Kidney tubule cell (primary cell): ENCODE data around the gene TULP4.

Experiments
- DNase-seq: peaks from one replicate; pipeline ENCODE4 v3.0.0-alpha.2; 2018; ENCODE audit warnings: low spot score

The TULP4 gene

DNA sequence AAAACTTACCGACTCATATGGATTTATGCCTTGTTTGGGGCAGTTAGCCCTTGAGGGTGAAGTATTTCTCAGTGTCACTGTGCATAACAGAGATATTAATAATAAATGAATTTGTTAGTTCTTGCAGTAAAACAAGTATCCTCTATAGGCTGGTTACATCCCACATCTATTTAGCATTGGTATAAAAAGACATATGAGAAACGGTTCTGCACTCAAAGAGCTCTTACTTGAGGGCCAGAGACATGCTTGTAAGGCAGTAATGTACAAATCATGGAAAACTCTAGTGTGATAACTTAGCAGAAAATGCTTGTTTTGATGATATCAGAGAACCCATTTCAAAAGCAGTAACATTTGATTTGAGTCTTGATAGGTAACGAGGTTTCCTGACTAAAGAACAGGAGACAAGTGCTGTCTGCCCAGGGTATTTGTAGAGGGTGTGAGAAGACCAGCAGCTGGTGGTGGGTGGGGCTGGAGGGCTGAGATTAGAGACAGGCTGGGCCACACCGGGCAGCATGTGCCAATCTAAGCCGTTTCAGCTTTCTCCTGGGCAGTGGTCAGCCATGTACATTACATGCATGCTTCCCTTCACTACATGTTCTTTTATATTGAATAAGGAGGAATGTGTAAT, 46.3 kb downstream of the TULP4 start:
- no peak for DNase-seq

DNA sequence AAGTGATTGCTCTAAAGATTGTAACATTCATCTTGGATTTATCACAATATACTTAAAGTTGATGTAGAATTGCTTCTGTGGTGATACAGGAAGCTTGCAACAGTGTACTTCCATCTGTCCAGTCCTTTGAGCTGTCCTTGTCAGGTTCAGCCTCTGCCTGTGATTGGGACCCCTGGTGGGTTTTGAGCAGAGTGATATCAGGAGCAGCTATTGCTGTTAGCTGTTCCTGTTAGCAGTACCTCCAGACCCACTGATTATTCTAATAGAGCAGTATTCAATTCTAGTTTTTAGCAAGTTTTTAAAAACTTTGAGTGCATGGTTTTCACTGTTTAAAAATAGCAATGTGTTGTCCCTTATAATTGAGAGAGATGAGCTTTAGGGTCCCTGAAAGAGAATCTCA, 48.8 kb downstream of the TULP4 start:
- DNase-seq: no peak

DNA sequence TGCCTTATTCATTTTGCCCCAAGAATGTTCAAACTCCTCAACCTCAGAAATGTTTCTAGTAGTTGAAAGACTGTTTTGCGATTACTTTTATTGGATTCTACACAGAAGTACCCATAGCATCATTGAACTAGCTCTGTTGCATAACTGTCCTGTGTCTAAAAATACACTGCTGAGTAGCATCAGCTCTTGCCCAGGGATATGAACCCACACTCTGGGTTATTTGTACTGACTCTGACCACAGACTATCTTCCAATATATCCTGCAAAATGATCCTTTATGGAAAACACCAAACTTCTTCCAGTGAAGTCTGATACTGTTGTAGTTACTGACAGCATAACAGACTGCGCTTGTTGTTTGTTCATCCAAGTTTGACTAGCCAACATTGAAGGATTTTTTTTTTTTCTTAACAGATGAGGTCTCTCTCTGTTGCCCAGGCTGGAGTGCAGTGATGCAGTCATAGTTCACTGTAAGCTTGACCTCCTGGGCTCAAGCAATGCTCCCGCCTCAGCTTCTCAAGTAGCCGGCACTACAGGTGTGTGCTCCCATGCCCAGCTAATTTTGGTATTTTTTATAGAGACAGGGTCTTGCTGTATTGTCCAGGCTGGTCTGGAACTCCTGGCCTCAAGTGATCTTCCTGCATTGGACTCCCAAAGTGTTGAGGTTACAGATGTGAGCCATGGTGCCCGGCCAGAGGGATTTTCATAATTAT, 49.9 kb downstream of the TULP4 start:
- DNase-seq: no peak

DNA sequence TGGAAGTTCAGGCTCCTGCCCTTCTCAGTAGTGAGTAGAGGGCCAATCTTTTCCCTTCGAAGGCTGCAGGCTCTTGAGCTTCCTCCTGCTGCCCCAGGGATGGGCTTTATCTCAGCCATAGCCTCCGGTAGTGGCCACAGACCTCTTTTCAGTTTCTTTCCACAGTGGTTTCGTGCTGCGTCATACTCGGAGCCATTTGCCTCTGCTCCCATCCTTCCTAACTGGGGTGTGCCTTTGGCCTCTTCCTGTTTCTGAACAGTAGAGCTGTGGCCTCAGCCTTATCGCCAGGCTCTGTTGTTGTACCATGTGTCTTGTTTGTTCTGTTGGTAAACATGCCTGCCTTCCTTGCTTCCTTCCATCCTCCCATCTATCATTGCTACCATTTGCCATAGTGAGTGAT, 54.1 kb downstream of the TULP4 start:
- no peak for DNase-seq

DNA sequence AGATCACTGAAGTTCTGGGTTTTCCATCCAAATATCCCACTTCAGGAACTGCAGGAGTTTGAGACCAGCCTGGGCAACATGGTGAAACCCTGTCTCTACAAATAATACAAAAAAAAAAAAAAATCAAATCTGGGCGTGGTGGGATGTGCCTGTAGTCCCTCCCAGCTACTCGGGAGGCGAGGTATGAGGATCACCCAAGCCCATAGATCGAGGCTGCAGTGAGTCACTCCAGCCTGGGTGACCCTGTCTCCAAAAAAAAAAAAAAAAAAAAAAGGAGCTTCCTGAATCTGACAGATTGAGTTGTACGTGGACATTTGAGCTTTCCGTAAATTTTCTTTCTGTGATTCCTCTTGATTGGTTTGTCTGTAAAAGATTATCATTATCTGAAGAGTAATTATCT, 55.6 kb downstream of the TULP4 start:
- no peak for DNase-seq

DNA sequence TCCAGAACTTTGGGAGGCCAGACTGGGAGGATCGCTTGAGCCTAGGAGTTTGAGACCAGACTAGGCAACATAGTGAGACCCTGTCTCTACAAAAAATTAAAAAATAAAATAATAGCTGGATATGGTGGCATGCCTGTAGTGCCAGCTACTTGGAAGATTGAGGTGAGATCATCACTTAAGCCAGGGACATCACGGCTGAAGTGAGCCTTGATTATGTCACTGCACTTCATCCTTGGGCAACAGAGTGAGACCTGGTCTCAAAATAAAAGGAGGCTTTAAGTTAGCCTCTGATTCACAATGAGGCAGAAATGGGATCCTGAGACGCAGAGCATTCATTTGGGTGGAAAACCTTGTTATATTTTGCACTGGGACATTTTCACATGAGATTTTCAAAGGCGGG, 57.0 kb downstream of the TULP4 start:
- DNase-seq: peak; percentile 81

DNA sequence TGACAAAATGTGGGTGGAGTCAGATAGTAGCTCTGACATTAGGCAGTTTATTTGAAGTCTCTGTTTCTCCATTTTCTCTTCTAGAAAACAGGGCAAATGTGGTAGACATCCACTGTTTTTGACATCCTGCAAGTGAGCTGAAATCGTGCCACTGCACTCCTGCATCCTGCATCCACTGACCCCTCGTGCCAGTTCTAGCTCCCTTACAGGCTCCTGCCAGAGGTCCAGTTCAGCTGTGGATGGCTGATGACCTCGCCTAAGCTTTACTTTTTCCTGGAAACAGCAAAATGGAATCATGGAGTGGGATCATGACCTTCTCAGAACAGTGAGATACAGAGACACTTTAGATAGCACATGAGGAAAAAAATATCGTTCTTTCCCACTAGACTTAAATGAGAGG, 58.5 kb downstream of the TULP4 start:
- DNase-seq: no peak

DNA sequence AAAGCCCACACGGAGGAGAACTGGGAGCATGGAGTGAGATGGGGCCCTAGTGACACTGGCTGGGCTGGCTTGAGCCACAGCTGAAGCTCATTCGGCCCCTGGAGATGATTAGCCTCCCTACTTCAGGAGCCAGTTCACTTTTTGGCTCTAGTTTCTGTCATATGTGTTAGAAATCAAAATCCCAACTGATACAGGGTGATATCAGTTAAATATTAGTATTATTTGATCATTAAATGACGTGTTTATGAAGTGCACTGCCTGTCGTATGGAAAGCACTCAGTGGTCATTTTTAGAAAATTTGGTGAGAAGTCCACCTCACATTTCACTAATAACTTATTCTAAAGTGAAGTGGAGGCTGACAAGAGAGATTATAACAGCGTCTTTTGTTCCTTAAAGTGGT, 59.0 kb downstream of the TULP4 start:
- no peak for DNase-seq

DNA sequence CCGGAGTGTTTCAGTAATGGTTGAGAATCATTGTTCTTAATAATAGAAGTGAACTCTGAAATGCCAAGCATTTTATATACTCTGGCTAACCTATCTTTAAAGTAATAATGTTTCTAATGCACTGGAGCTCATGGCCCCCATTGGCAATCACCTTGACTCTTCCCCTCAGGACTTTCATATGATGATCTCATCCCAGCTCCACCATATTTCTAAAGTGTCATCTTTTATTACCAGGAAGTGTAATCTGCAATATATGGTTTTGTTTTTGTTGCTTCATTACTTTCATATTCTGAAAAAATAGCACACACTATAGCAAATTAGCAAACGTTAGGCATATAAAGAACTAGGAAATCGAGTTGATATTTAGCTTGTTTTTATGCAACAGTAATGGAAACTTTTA, 60.3 kb downstream of the TULP4 start:
- no peak for DNase-seq

DNA sequence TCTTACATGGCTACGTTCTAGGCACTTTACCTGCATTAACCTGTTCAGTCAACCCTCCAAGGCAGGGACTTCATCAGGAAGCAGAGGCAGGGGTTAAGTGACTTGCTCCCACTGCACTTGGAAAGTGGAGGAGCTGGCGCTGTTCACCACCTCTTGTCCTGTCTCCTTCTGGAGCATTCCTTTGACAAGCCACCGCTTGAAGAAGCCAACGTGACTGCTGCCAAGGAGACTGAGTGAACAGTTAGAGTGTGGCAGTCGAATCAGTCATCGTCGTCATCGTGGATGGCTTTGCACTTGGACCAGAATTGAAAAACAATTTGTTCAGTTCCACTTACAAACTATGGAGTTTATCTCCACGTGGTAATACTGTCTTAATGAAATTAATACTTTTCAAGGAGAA, 60.9 kb downstream of the TULP4 start:
- DNase-seq: no peak

DNA sequence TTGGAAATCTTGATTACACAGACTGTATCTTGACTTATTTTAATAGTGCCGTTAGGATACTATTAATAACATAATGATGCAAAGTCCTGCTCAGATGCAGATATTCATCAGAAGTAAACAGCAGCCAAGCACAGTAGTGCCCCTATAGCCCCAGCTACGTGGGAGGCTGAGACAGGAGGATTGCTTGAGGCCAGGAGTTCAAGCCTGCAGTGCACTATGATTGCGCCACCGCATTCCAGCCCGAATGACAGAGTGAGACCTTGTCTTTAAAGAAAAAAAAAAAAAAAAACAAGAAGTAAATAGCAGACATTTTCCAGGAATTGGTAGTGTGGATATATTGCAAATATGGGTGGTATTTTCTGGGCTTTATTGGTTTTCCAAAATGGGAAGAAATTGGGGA, 61.8 kb downstream of the TULP4 start:
- DNase-seq: no peak

DNA sequence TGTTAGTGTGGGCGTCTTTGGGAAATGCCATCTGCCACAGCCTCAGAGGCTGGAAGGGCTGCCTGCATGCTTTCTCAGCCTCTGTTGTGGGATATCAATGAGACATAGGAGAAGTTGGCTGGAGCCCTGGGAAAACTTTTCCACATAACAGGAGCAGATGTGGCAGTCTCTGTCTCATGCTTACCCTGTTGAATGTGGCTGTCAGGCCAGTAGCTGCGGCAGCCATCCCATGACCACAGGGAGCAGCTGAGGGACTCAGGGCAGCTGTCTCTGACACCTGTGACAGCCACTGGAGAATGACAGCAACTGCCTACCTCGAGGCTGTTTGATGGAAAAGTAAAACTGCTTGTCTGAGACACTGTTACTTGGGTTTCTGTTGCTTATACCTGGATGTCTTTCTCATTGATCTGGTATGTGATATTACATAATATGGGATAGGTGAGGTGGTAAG, 64.4 kb downstream of the TULP4 start:
- no peak for DNase-seq

DNA sequence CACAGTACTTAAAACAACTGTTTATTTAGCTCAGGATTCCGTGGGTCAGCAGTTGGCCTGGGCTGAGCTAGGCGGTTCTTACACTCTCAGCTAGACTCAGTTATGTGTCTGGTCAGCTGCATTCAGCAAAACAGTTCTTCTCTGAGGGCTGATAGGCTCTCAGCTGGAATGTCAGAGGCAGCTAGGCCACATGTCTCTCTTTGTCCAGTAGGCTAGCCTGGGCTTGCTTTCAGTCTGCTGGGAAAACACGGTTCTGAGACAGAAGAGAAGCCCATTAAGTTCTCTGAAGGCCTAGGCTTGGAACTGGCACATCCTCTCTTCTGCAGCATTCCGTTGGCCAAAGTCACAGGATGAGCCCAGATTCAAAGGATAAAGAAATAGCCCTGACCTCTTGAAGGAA, 65.6 kb downstream of the TULP4 start:
- DNase-seq: peak; percentile 6

DNA sequence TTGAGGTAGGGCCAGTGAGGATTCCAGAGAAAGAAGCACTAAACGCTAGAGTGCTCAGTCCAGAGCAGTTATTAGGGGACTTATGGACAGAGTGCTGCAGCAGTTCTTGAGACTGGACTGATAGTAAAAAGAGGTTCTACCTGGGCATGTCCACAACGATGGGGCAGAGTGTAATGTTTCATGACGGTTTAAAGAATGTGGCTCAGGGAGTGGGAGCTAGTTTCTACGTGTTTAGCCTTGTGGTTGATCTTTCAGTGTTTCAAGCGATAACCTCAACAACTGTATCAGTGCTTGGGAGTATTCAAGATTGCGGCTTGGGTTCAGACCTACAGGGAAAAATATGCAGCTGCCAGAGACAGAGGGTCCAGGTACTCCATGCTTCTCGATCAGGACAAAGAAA, 67.1 kb downstream of the TULP4 start:
- DNase-seq: no peak

DNA sequence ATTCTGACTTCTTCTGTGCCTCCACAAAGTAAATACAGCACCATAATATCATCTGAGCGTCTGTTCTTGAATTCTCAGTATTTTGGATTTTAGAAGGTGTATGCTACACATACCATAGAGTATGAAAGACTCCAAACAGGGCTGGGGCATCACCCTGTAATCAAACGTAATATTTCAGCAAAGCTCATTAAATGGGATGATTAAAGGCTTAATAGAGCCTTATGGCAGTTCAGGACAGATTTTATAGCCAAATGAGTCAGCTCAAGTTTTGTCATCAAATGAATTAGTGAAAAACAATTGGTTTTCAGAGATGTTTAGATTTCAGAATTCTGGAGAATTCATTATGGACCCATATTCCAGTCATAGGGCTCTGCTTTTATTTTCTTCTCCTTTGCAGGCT, 68.9 kb downstream of the TULP4 start:
- no peak for DNase-seq

DNA sequence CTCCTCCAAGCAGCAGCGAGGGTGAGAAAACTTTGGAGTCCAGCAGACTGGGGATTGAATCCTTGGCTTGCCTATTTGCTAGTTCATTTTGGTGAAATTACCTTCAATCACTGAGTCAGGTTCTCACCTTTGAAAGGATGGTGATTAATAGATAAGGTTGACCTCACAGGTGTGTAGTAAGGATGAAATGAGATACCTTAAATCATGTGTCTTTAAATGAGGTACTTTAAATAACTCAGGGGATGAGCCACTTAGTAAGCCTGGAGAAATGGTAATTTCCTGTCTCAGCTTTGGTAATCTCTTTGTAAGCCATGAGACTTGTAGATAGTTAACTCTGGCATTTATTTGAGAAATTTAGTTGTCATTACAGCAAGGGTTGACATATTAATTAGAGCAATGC, 70.2 kb downstream of the TULP4 start:
- no peak for DNase-seq

DNA sequence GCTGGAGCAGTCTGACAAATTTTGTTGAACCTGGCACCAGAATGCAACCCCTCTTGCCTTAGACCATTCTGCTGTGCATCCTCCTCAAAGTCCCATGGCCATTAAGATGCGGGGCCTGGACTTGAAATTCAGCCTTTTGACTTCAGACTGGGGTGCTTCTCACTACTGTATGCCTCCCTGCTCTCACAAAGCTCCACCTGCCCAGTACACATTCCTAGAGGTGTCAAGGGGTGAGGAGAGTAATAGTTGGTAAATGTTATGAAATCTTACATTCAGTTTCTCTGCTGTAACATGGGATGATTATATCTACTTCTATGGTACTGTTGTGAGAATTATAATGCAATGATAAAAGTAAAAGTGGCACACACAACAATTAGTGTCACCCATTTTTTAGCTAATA, 70.8 kb downstream of the TULP4 start:
- no peak for DNase-seq

DNA sequence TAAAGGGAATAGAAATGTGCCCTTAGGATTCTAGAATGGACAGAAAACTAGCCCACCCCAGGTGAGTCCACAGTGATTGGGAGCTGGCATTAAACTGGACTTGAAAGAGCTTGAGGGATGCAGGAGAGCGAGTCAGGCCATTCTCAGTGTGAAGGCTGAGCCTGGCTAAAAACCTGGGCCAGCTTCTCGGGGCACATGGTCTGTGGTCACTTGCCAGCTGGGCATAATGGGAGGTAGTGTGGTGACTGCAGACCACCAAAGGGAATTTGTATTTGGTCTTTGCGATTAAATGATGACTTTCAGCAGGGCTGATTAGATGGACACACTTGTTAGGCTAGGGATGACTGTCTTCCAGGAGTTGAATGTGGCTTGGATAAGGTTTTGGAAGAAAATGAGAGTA, 71.3 kb downstream of the TULP4 start:
- DNase-seq: no peak

DNA sequence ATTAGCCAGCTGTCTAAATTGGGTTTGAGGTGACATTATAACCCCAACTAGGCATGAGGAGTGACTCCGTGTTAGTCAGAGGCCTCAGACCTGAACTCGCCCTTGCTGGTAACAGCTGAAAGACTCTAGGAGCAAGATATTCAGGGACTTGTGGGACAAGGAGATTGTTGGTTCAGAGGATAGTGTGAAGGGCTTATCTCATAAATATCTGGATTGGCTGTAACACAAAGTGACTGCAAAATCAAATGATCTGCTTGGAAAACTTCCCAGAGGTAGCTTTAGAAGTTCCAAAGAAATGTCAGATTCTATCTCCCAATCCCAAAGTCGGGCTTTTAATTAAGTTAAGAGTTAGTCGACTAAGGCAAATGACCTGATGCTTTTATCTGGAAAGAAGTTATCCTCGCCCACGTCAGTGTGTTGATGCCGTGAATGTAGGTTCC, 72.4 kb downstream of the TULP4 start:
- DNase-seq: no peak

DNA sequence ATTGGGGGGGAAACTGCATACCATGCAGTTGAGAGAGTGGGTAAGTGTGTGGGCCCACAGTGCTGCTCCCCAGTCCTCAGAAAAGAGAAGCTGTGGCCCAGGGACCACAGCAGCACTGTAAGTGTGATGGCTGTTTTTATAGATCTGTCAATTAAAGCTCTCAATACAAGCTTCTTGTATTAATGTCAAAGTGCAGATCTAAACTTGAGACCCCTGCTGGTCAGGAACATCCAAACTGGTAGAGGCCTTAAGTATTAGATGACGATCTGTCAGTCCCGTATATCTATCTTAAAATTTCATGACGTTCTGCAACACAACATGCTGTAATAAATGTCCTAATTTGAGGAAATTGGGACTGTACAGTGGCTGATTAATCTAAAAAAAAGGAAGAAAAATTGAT, 74.8 kb downstream of the TULP4 start:
- no peak for DNase-seq

DNA sequence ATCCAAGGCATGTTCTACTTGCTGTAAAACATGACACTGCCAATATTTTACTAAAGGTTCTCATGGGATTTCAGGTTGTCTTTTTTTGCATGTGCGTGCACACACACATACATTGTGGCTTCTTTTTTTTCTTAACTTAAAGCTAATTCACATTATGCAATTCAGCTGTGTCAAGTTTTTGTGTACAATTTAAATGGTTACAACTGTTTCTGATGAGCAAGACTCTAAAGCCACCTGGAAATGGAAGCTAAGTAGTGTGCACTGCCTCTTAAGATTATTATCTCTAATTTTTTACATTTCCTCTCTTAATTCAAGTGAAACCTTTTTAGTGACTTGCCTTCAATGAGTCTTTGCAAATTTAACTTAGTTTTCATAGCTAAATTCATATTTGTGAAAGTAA, 75.3 kb downstream of the TULP4 start:
- no peak for DNase-seq

DNA sequence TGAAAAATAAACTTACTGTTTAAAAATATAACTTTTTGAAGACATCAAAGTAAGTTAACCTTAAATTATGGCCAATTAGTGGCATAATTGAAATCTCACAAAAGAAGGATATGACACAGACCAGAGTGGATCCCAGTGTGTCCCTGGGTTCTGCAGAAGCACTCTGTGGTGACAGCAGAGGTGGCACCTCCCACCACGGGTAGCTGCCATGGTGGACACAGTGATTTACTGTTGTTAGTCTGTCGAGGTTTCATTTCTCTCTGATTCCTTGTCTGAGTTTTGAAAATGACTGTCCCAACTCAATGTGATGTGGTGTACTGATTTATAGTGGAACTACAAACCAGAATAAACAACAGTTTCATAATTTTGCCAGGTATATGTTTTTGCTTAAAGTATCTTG, 76.5 kb downstream of the TULP4 start:
- no peak for DNase-seq

DNA sequence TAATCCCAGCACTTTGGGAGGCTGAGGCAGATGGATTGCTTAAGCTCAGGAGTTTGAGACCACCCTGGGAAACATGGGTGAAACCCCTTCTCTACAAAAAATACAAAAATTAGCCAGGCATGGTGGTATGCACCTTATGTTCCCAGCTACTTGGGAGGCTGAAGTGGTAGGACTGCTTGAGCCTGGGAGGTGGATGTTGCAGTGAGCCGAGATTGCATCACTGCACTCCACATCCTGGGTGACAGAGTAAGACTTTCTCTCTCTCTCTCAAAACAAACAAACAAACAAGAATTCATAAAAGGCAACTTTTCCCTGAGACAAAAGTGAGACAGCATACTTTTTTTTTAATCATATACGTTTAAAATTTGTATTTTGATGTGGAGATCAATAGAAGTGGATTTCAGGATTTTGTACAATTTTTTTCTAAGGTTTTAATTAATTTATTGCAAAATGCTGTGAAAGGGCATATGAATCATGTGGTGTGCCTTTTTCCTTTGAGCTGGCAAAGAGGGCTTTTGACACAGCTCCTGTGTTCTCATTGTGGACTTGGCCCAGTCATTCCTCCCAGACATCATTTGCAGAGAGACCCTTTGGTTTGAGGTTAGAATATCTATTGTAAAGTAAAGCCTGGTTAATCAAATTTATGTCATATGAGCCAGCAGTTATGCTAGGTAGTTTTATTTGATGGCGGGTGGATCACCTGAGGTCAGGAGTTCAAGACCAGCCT, 77.1 kb downstream of the TULP4 start:
- no peak for DNase-seq
